Effector memory CD8-positive, alpha-beta T cell (primary cell): ENCODE data around the gene MRPL3.
"Not testable (repeated sequence)": the region's sequence is repeated elsewhere in the genome, so short reads cannot be mapped to it uniquely, and the experiment has no call there.

Experiments
- ATAC-seq: fragments of 150-1000 bp; cut with Tn5 transposase; replicated peaks from 2 replicates; pipeline ENCODE4 v1.10.0; 2021; ENCODE audit warnings: mild to moderate bottlenecking, moderate library complexity
- DNase-seq, 3 experiments: peaks; one replicate each; pipeline ENCODE4 v3.0.0; 2021
- H3K27ac Mint-ChIP-seq, 2 donors: one replicate each; pipeline ENCODE4 v1.8.0; 2022; ENCODE audit warnings: mild to moderate bottlenecking in 2 of 2, mixed read lengths in 2 of 2, moderate library complexity in 2 of 2
- H3K27me3 Mint-ChIP-seq, 2 donors: one replicate each; pipeline ENCODE4 v1.8.0; 2022; ENCODE audit warnings: mixed read lengths in 2 of 2
- H3K36me3 Mint-ChIP-seq: one replicate; pipeline ENCODE4 v1.8.0; 2022; ENCODE audit warnings: mild to moderate bottlenecking, moderate library complexity, mixed read lengths; ENCODE audit not compliant: insufficient read depth
- H3K4me1 Mint-ChIP-seq, 2 donors: one replicate each; pipeline ENCODE4 v1.8.0; 2022; ENCODE audit warnings: low read depth in 2 of 2, mixed read lengths in 2 of 2
- H3K4me3 Mint-ChIP-seq, 2 donors: one replicate each; pipeline ENCODE4 v1.8.0; 2022; ENCODE audit warnings: mild to moderate bottlenecking in 2 of 2, mixed read lengths in 2 of 2, moderate library complexity in 2 of 2
- H3K9me3 Mint-ChIP-seq, 2 donors: one replicate each; pipeline ENCODE4 v1.8.0; 2022; ENCODE audit warnings: mixed read lengths in 2 of 2

Gene MRPL3

DNA sequence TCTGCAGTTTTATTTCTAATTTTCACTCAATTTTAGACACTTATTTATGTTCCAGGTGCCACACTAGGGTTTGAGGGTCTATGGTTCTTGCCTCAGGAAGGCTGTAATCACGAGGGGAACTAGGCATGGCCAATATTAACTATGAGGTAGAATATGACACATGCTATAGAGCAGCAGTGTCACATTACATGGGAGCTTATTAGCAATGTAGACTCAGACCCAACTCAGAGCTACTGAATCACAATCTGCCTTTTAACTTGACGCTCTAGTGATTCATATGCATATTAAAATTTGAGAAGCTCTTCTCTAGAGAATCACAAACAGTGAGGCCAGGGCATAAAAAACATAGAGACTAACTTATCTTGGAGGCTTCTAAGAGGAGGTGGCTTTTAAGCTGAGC, 32.8 kb upstream of the MRPL3 start:
- Mint-ChIP-seq H3K27me3 (peaks cover 44 to 60% of the 10 kb centered on the region in 2 donors), H3K27ac (no peak overlapping the region)
- no peak for ATAC-seq

DNA sequence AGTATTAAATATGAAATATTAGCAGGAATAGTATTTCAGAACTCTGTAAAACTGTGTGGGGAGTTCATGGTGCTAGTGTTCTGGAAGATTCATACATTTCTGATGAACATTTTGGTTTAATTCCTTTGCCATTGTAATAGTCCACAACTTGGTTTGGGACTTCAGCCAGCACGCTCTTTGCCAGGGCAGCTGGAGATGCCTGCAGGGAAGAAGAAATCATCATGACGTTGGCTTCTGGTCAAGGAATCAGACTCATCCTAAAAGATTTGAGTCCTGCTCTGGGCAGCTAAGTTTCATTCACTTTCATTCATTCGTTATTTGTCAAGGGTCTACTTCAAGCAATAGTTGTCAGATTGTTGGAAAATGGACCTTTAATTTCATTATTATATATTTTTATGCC, 32.4 kb upstream of the MRPL3 start:
- Mint-ChIP-seq H3K27ac (no peak overlapping the region), H3K27me3 (peaks cover 40 to 55% of the 10 kb centered on the region in 2 donors), H3K36me3 (no peaks in the 10 kb centered on the region), H3K4me1 (no peaks in the 10 kb centered on the region), H3K4me3 (no peak overlapping the region), H3K9me3 (peaks cover 0 to 3% of the 10 kb centered on the region in 2 donors)
- ATAC-seq (no peak), DNase-seq (no peak)

More for the DNA sequence above, 32.8 kb upstream of the MRPL3 start:
- no peak overlapping the region for H3K4me3 Mint-ChIP-seq
- no peaks in the 10 kb centered on the region for H3K36me3 Mint-ChIP-seq
- DNase-seq = no peak
- peaks cover 0 to 3% of the 10 kb centered on the region in 2 donors for H3K9me3 Mint-ChIP-seq
- no peaks in the 10 kb centered on the region for H3K4me1 Mint-ChIP-seq

DNA sequence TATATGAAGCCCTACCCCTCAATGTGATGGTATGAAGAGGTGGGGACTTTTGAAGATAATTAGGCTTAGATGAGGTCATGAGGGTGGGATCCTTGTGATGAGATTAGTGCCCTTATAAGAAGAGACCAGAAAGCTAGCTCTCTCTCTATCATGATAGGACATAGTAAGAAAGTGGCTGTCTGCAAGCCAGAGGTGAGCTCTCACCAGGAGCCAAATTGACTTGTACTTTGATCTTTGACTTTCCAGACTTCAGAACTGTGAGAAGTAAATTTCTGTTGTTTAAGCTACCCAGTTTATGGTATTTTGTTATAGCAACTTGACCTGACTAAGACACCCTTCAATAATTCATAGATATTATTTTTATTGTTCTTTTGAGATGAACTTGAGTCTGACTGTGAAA, 29.9 kb upstream of the MRPL3 start:
- Mint-ChIP-seq H3K27me3 (peaks cover 53% of the 10 kb centered on the region in 2 donors), H3K4me1 (no peaks in the 10 kb centered on the region), H3K27ac (no peak overlapping the region), H3K9me3 (peaks cover 0 to 3% of the 10 kb centered on the region in 2 donors), H3K36me3 (no peaks in the 10 kb centered on the region), H3K4me3 (no peak overlapping the region)
- no peak for ATAC-seq
- DNase-seq = no peak

DNA sequence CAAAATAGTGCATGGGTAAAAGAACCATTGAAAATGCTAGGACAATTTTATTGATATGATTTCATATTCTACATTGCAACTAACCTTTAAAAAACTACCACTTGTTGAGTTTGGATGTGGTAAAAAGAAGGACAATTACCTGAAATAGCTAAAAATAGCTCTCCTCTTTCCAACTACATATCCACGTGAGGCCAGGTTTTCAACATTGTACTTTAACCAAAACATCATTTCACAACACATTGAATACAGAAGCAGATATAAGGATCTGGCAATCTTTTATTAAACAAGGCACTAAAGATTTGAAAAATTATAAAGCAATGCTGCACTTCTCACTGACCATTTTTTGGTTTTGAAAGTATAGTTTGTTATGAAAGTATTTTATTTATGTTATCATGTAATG, 28.1 kb upstream of the MRPL3 start:
- H3K4me1 Mint-ChIP-seq = no peaks in the 10 kb centered on the region
- no peaks in the 10 kb centered on the region for H3K36me3 Mint-ChIP-seq
- H3K27ac Mint-ChIP-seq = no peak overlapping the region
- H3K27me3 Mint-ChIP-seq = peaks cover 56 to 65% of the 10 kb centered on the region in 2 donors
- H3K4me3 Mint-ChIP-seq = no peak overlapping the region
- ATAC-seq (no peak), DNase-seq (no peak)
- H3K9me3 Mint-ChIP-seq = peaks cover 0 to 3% of the 10 kb centered on the region in 2 donors

DNA sequence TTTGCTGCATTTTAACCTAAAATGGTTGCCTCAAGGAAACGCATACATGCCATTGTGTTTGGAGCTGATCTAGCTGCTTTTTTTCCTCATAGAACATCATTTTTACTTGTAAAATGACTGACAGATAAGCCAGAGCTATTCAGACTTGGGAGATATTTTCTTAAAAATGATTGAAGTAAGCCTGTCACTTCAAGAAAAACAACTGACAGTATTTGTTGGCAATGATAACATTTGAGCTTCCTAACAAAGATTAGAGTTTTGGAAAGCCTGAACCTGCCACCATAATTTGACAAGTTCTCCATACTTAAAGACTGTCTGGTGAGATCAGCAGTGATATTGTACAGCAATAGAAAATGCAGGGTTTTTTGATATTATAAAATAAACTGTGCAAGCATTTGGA, 27.6 kb upstream of the MRPL3 start:
- no peaks in the 10 kb centered on the region for H3K36me3 Mint-ChIP-seq
- no peaks in the 10 kb centered on the region for H3K4me1 Mint-ChIP-seq
- ATAC-seq = no peak
- no peak overlapping the region for H3K4me3 Mint-ChIP-seq
- peaks cover 57 to 65% of the 10 kb centered on the region in 2 donors for H3K27me3 Mint-ChIP-seq
- peaks cover 0 to 3% of the 10 kb centered on the region in 2 donors for H3K9me3 Mint-ChIP-seq
- H3K27ac Mint-ChIP-seq = no peak overlapping the region
- DNase-seq = no peak

DNA sequence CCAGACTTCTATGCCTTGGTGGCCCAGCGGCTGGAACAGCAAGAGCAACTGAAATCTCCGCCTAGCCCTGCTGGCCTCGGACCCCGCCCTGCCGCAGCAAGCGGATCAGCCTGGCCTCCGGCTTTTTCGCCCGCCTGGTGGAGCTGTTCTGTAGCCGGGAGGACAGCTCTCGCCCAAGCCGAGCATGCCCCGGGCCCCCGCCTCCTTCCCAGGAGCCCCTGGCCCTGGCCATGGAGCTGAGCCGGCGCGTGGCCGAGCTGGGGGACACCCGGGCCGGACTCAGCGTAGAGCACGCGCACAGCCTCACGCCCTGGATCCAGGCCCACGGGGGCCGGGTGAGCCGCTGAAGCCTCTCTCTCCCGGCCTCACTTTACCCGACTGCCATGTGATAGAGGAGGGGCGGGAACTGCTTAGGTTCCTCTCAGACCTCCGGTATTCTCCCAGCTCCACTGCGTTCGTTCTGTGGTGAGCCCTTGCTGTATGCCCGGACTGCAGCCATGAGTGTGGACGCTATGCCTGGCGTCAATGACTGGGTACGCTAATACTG, 24.1 kb upstream of the MRPL3 start:
- Mint-ChIP-seq H3K4me1 (no peaks in the 10 kb centered on the region), H3K27me3 (peaks cover 38 to 49% of the 10 kb centered on the region in 2 donors), H3K4me3 (no peak overlapping the region), H3K9me3 (no peaks in the 10 kb centered on the region), H3K36me3 (no peaks in the 10 kb centered on the region), H3K27ac (no peak overlapping the region)
- no peak for DNase-seq
- no peak for ATAC-seq

DNA sequence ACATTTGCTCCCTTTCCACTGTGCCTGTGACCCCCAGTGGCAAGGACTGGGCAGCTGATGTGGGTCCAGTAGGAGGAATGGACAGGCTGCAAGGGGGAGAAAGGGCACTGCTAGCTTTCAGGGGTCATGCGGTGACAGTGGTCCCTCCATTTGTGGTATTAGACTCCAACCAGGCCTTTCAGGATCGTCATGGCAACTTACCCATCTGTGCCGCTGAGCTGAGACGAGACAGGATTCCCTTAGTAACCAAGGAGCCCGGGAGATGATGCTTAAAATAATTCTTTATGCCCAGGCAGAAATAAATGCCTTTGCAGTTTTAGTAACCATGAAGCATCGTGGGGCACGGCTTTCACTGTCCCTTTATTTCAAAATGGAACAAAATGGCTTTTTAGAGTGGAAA, 15.9 kb upstream of the MRPL3 start:
- H3K27me3 Mint-ChIP-seq = no peaks in the 10 kb centered on the region
- no peak for DNase-seq
- H3K36me3 Mint-ChIP-seq = no peaks in the 10 kb centered on the region
- no peak overlapping the region for H3K27ac Mint-ChIP-seq
- no peaks in the 10 kb centered on the region for H3K4me1 Mint-ChIP-seq
- no peak overlapping the region for H3K4me3 Mint-ChIP-seq
- H3K9me3 Mint-ChIP-seq = no peaks in the 10 kb centered on the region
- ATAC-seq = no peak

DNA sequence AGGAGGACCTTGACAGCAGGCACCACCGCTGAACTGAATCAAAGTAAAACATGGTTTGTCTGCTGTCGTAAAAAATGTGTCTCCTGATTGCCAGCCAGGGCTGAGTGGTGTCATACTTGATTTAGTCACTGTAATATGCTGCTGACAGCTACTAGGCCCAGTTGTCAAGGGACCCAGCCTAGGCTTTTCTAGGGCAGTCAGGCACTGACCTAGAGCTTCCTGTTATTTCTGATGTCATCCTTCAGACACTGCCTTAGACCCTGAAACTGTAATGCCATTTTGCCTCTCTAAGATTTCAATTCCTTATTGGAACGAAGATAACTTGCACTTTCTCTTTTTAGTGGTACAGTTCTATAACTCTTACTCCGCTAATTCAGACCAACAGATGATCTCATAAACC, 2.6 kb upstream of the MRPL3 start:
- Mint-ChIP-seq H3K4me1 (peaks cover 17 to 19% of the 10 kb centered on the region in 2 donors), H3K9me3 (no peaks in the 10 kb centered on the region), H3K4me3 (no peak overlapping the region), H3K27me3 (peaks cover 0 to 5% of the 10 kb centered on the region in 2 donors), H3K27ac (no peak overlapping the region), H3K36me3 (peaks cover 7% of the 10 kb centered on the region)
- DNase-seq (no peak), ATAC-seq (no peak)

DNA sequence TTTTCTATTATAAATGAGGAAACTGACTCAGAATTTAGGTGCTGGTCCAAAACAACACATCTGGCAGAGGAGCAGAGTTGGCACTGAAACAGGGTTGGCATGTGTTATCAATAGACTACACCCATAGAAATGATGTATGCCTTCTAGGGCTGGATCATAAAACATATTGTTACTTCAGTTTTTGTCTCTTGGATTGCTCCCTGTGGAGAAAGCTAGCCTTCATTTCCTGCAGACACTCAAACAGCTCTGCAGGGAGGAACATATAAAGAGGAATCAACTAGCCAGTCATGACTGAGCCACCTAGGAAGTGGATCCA, 507 bp upstream of the MRPL3 start:
- Mint-ChIP-seq H3K9me3 (no peaks in the 10 kb centered on the region), H3K27me3 (peaks cover 0 to 4% of the 10 kb centered on the region in 2 donors), H3K36me3 (peaks cover 10% of the 10 kb centered on the region), H3K4me3 (peak overlapping the region; percentile 99), H3K4me1 (peaks cover 17 to 24% of the 10 kb centered on the region in 2 donors), H3K27ac (peak overlapping the region; percentile 99)
- DNase-seq (no peak), ATAC-seq (peak; percentile 6)

DNA sequence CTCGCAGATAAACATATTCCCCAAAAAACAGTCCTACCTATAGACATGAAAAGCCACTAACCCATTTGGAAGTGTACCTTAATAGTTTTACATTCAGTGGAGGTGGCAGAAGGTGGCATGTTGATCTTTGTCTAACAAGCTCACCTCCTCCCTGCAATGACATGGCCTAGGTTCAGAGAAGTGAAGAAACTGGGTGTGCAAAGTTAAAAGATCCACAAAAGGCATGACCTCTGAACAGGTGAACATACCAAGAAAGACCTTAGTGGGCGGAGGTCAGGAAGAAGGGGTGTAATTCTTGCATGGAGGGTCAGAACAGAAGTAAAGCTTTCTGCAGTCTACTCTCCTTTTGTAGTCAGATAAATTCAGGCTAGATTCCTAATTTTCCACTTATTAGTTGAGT, 822 bp downstream of the MRPL3 start:
- peaks cover 17 to 26% of the 10 kb centered on the region in 2 donors for H3K4me1 Mint-ChIP-seq
- H3K4me3 Mint-ChIP-seq = peak overlapping the region; percentile 99
- DNase-seq (no peak), ATAC-seq (no peak)
- H3K36me3 Mint-ChIP-seq = peaks cover 22% of the 10 kb centered on the region
- no peaks in the 10 kb centered on the region for H3K27me3 Mint-ChIP-seq
- peak overlapping the region; percentile 99 for H3K27ac Mint-ChIP-seq
- H3K9me3 Mint-ChIP-seq = no peaks in the 10 kb centered on the region

DNA sequence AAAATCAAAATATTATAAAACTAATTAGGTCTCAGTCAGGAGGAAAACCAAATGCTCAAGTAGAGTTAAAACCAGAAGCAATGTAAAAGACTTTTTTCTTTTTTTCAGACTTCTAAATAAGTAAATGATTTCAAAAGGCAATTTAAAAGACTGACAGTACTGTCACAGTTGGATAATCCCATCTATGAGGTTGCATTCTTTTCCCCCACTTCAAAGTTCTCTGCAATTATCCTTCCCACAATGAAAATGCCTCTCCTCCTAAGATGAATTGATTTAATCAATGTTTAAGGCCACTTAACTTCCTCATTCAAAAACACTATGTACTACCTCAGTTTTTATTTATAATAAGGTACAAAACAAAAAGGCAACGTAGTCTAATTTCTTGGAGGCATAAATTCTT, 8.1 kb downstream of the MRPL3 start:
- H3K9me3 Mint-ChIP-seq = no peaks in the 10 kb centered on the region
- no peak for ATAC-seq
- DNase-seq = no peak
- H3K4me3 Mint-ChIP-seq = no peak overlapping the region
- H3K36me3 Mint-ChIP-seq = peaks cover 29% of the 10 kb centered on the region
- H3K4me1 Mint-ChIP-seq = peaks cover 9 to 24% of the 10 kb centered on the region in 2 donors
- no peaks in the 10 kb centered on the region for H3K27me3 Mint-ChIP-seq
- no peak overlapping the region for H3K27ac Mint-ChIP-seq

DNA sequence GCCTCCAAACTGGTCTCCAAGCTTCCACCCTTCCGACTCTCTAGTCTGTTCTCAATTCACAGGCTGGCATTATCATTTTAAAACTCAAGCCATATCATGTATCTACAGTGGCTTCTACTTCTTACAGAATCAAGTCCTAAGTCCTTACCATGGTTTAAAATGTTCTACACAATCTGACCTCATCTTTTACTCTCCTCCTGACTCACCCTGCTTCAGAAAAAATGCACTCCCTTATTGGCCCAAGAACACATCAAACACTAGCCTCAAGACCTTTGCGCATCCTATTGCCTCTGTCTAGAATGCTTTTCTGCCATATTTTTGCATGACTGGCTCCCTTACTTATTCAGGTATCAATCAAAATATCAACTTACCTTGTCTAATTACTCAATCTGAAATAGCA, 11.0 kb downstream of the MRPL3 start:
- H3K4me1 Mint-ChIP-seq = peaks cover 9 to 23% of the 10 kb centered on the region in 2 donors
- ATAC-seq = no peak

DNA sequence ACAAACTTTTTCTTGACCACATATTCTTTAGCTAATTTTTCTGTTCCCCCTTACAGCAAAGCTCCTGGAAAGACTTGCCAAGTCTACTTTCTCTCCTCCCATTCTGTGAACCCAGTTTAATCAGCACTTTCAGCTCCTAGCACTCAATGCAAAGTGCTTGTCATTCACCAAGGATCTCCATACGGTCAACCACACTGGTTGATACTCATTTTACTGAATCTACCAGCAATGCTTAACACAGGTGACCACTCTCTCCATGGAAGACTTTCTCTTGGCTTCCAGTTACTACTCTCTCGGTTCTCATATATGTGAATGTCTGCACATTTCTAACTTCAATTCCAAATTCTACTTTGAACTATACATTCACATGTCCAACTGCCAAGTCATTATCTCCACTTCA, 11.7 kb downstream of the MRPL3 start:
- H3K4me3 Mint-ChIP-seq = no peak overlapping the region
- H3K36me3 Mint-ChIP-seq = peaks cover 22% of the 10 kb centered on the region
- no peak for ATAC-seq
- H3K27me3 Mint-ChIP-seq = no peaks in the 10 kb centered on the region
- H3K9me3 Mint-ChIP-seq = no peaks in the 10 kb centered on the region
- no peak overlapping the region for H3K27ac Mint-ChIP-seq
- peaks cover 13 to 23% of the 10 kb centered on the region in 2 donors for H3K4me1 Mint-ChIP-seq
- no peak for DNase-seq

More for the DNA sequence above, 11.0 kb downstream of the MRPL3 start:
- Mint-ChIP-seq H3K4me3 (no peak overlapping the region), H3K27me3 (no peaks in the 10 kb centered on the region), H3K36me3 (peaks cover 19% of the 10 kb centered on the region), H3K9me3 (no peaks in the 10 kb centered on the region), H3K27ac (no peak overlapping the region)
- no peak for DNase-seq

DNA sequence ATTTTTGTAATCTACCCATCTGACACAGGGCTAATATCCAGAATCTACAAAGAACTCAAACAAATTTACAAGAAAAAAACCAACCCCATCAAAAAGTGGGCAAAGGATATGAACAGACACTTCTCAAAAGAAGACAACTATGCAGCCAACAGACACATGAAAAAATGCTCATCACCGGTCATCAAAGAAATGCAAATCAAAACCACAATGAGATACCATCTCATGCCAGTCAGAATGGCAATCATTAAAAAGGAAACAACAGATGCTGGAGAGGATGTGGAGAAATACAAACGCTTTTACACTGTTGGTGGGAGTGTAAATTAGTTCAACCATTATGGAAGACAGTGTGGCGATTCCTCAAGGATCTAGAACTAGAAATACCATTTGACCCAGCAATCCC, 16.2 kb downstream of the MRPL3 start:
- not testable (repeated sequence) for H3K27ac Mint-ChIP-seq, H3K9me3 Mint-ChIP-seq, H3K27me3 Mint-ChIP-seq, DNase-seq, ATAC-seq
- Mint-ChIP-seq H3K4me1 (peaks cover 3 to 24% of the 10 kb centered on the region in 2 donors), H3K4me3 (peak overlapping the region in 1 of 2 donors; percentile 33), H3K36me3 (peaks cover 29% of the 10 kb centered on the region)

DNA sequence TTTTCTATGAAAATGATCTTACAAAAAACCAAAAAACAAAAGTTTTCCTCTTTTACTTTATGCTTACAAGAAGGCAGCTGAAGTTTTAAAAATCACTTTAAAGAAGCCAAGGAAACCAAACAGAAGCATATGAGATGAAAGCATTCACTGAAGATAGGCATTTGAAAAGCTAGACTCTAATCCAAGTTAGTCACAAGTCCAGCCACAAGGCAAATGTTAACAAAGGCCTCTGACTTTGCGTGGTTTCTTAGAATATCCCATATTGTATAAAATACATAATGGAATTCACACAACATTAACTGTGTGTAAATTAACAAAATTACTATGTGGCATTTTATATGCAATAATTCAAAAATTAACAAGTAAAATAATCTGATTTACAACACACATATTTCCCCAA, 17.7 kb downstream of the MRPL3 start:
- ATAC-seq = no peak
- peaks cover 3 to 24% of the 10 kb centered on the region in 2 donors for H3K4me1 Mint-ChIP-seq
- no peaks in the 10 kb centered on the region for H3K9me3 Mint-ChIP-seq
- H3K36me3 Mint-ChIP-seq = peaks cover 30% of the 10 kb centered on the region
- H3K27me3 Mint-ChIP-seq = no peaks in the 10 kb centered on the region
- no peak for DNase-seq
- H3K27ac Mint-ChIP-seq = no peak overlapping the region
- no peak overlapping the region for H3K4me3 Mint-ChIP-seq
